Measurements from ENCODE around the gene POLG.
A peak's percentile ranks its signal among the peaks of the same experiment; 100 is the strongest.

Gene POLG

DNA sequence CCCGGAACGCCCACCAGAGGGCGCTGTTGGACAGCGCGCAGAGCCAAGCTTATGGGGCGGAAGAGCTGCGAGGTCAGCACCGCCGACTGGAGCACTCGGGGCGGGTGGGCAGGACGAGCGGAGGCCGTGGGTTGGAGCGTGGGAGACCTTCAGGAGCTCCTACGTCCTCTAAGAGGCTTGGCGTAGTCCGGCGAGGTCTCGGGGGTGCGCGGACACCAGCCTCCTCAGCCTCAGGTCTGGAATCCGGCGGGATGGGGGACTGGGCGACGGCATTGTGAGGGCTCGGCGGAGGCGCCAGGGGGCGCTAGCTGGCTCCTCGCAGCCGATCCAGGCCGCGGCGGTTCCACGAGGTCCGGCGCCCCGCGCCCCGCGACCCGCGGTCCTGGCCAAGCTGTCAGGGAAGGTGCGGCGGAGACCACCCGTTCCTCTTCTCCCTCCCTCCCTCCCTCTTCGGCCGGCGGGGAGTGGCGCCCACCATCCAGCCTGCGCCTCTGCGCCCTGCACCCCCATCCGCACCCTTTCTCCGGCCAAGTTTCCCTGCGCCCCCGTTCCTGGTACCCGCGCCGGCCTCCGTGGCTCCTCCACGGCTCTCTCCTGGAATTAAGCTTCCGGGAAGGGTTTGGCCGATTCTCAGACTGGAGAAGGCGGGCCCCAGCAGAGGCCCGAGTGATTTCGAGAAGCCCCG is 24.3 kb upstream of the POLG start (continued):
- TF ChIP-seq, protein P1, sequence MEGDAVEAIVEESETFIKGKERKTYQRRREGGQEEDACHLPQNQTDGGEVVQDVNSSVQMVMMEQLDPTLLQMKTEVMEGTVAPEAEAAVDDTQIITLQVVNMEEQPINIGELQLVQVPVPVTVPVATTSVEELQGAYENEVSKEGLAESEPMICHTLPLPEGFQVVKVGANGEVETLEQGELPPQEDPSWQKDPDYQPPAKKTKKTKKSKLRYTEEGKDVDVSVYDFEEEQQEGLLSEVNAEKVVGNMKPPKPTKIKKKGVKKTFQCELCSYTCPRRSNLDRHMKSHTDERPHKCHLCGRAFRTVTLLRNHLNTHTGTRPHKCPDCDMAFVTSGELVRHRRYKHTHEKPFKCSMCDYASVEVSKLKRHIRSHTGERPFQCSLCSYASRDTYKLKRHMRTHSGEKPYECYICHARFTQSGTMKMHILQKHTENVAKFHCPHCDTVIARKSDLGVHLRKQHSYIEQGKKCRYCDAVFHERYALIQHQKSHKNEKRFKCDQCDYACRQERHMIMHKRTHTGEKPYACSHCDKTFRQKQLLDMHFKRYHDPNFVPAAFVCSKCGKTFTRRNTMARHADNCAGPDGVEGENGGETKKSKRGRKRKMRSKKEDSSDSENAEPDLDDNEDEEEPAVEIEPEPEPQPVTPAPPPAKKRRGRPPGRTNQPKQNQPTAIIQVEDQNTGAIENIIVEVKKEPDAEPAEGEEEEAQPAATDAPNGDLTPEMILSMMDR (tag by site-specific recombination; IDR thresholded peaks at IDR 0.05) = peak; percentile 99
- TF ChIP-seq PATZ1 (tag by site-specific recombination; IDR thresholded peaks at IDR 0.05) (peak; percentile 78), ZBTB20 (tag by site-specific recombination; IDR thresholded peaks at IDR 0.05) (no peak), ZNF529 (tag by site-specific recombination; IDR thresholded peaks at IDR 0.05; ENCODE audit: insufficient replicate concordance) (no peak), ZFP37 (tag by site-specific recombination; IDR thresholded peaks at IDR 0.05) (peak; percentile 86; the same call in 1 of the 2 replicates), SP7 (tag by site-specific recombination; IDR thresholded peaks at IDR 0.05) (peak; percentile 80), ZNF341 (tag by site-specific recombination; IDR thresholded peaks at IDR 0.05; ENCODE audit: low read depth) (peak; percentile 79), ZNF76 (tag by site-specific recombination; IDR thresholded peaks at IDR 0.05; ENCODE audit: borderline replicate concordance, low read depth) (peak; percentile 55; the same call in 1 of the 2 replicates), YY2 (tag by site-specific recombination; IDR thresholded peaks at IDR 0.05) (peak; percentile 52; the same call in 1 of the 2 replicates), ZEB2 (tag by site-specific recombination; IDR thresholded peaks at IDR 0.05) (peak; percentile 80), KLF16 (tag by site-specific recombination; IDR thresholded peaks at IDR 0.05) (peak; percentile 77), ZBTB8A (tag by site-specific recombination; IDR thresholded peaks at IDR 0.05) (peak; percentile 64), ZNF600 (tag by site-specific recombination; IDR thresholded peaks at IDR 0.05) (peak; percentile 84), KLF17 (tag by site-specific recombination; IDR thresholded peaks at IDR 0.05) (peak; percentile 83), ZBTB48 (tag by site-specific recombination; IDR thresholded peaks at IDR 0.05) (peak; percentile 15; the same call in 1 of the 2 replicates), ZNF654 (tag by site-specific recombination; IDR thresholded peaks at IDR 0.05; ENCODE audit: low read depth) (peak; percentile 79), ZNF2 (tag by site-specific recombination; IDR thresholded peaks at IDR 0.05) (peak; percentile 100), ZNF629 (tag by site-specific recombination; IDR thresholded peaks at IDR 0.05) (peak; percentile 72), ZBTB7A (tag by site-specific recombination; IDR thresholded peaks at IDR 0.05; ENCODE audit: low read depth) (0 out of 2 replicates have a peak, but pooled peaks have one; percentile 11), ZNF394 (tag by site-specific recombination; IDR thresholded peaks at IDR 0.05; ENCODE audit: borderline replicate concordance) (peak; percentile 66; the same call in 1 of the 2 replicates), ZNF354C (tag by site-specific recombination; IDR thresholded peaks at IDR 0.05; ENCODE audit: borderline replicate concordance, low read depth) (no peak), SCRT1 (tag by site-specific recombination; IDR thresholded peaks at IDR 0.05; ENCODE audit: borderline replicate concordance) (no peak), ZNF785 (tag by site-specific recombination; IDR thresholded peaks at IDR 0.05) (peak; percentile 36; the same call in 1 of the 2 replicates), ZNF518A (tag by site-specific recombination; conservative IDR thresholded peaks at IDR 0.05; ENCODE audit: low read depth) (no peak), KLF8 (tag by site-specific recombination; IDR thresholded peaks at IDR 0.05) (peak; percentile 80; the same call in 1 of the 2 replicates), MEIS1 (CRISPR knock-in tag; IDR thresholded peaks at IDR 0.05; ENCODE audit: borderline replicate concordance) (no peak), ZNF335 (tag by site-specific recombination; conservative IDR thresholded peaks at IDR 0.05) (peak; percentile 73)
- TF ChIP-seq, protein P2, sequence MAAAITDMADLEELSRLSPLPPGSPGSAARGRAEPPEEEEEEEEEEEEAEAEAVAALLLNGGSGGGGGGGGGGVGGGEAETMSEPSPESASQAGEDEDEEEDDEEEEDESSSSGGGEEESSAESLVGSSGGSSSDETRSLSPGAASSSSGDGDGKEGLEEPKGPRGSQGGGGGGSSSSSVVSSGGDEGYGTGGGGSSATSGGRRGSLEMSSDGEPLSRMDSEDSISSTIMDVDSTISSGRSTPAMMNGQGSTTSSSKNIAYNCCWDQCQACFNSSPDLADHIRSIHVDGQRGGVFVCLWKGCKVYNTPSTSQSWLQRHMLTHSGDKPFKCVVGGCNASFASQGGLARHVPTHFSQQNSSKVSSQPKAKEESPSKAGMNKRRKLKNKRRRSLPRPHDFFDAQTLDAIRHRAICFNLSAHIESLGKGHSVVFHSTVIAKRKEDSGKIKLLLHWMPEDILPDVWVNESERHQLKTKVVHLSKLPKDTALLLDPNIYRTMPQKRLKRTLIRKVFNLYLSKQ (tag by site-specific recombination; IDR thresholded peaks at IDR 0.05; ENCODE audit: borderline replicate concordance) = no peak
